Measurements from ENCODE around the gene KITLG.

Gene KITLG

DNA sequence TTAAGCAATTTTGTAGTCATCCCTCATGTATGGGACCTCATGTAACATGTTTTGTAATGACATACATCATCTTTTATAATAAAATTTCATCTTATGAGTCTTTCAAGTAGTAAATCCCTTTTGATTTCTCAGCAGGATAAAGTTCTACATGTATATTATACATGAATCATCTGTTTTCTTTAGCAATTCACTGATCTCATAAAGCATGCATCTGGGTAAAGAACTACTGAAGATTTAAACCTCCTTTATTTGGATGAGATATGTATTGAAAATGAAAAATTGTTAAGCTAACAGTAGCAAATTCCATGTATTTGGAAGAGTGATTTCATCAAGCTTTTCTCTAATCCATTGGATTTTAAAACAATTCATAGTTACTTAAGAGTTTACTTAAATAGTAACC is 126.9 kb downstream of the KITLG start:
- no peaks in the 10 kb centered on the region for H3K27me3 Mint-ChIP-seq (ENCODE audit: low read depth)
- no peak overlapping the region for H3K4me3 Mint-ChIP-seq
- no peak overlapping the region for H3K27ac Mint-ChIP-seq
- no peaks in the 10 kb centered on the region for H3K4me1 Mint-ChIP-seq (ENCODE audit: low read depth)
- no peaks in the 10 kb centered on the region for H3K9me3 Mint-ChIP-seq
- H3K36me3 Mint-ChIP-seq (ENCODE audit: low read depth): no peaks in the 10 kb centered on the region

DNA sequence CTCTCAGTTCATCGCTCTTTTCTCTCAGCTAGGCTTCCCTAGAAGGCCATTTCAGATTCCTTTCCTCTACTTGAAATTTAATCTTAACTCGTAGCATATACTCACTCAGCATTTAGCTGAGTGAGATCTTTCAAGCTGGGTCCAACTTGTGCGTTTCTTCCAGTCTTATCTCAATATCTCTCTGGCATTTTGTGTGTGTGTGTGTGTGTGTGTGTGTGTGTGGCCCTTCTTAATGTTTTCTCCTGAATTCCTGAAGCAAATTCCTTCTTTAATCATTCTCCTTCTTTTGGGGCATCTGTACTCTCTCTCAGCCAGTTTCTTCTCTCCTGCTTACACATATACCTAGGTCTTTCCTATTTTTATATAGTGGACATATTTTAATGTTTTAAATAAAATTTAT is 129.1 kb downstream of the KITLG start:
- H3K27ac Mint-ChIP-seq: no peak overlapping the region
- H3K9me3 Mint-ChIP-seq: no peaks in the 10 kb centered on the region
- H3K36me3 Mint-ChIP-seq (ENCODE audit: low read depth): no peaks in the 10 kb centered on the region
- H3K4me1 Mint-ChIP-seq (ENCODE audit: low read depth): no peaks in the 10 kb centered on the region
- H3K4me3 Mint-ChIP-seq: no peak overlapping the region
- no peaks in the 10 kb centered on the region for H3K27me3 Mint-ChIP-seq (ENCODE audit: low read depth)

DNA sequence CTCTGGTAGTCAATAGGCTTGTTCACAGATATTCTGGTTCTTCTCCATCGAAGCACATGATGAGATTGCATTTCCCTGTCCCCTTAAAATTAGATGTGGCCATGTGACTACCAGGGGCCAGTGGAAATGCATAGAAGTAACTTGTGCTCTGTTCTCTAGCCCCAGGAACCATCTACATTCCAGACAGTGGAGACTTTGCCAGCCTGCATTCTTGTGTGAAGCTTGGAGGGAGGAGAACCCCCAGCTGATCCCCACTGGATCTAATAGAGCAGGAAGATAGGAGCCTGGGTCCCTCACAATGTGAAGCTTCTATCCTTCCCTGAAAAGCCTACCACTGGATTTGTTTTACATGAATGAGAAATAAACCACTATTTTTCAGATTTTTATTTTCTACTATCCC is 130.1 kb downstream of the KITLG start:
- Mint-ChIP-seq H3K36me3 (ENCODE audit: low read depth) (no peaks in the 10 kb centered on the region), H3K9me3 (no peaks in the 10 kb centered on the region), H3K27me3 (ENCODE audit: low read depth) (no peaks in the 10 kb centered on the region), H3K4me3 (no peak overlapping the region), H3K4me1 (ENCODE audit: low read depth) (no peaks in the 10 kb centered on the region), H3K27ac (no peak overlapping the region)

DNA sequence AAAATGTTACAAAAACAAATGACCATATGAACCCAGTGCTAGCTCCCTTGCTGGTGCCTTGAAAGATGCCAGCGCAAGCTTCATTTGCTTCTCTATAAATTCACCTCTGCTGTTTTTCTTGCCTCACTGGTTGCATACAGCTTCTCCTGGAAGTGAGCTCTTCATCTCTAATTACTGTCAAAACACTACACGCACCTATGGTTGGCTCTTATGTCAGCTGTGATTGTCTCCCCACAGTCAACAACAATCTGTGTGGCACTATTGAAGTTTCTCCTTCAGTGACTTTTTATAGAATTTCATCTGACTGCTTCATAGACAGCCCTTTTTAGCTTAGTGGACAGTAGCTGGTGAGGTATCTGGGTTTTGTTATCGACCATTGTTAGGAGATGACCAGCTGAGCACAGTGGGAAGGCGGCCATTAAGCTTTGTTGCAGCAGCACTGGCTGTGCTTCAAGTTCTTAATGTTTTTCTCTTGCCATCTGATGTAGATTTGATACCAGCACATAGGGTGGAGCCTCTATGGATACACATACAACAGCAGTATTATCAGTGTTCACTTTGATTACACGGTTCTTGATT is 131.8 kb downstream of the KITLG start:
- H3K9me3 Mint-ChIP-seq: no peaks in the 10 kb centered on the region
- H3K36me3 Mint-ChIP-seq (ENCODE audit: low read depth): no peaks in the 10 kb centered on the region
- no peaks in the 10 kb centered on the region for H3K4me1 Mint-ChIP-seq (ENCODE audit: low read depth)
- no peaks in the 10 kb centered on the region for H3K27me3 Mint-ChIP-seq (ENCODE audit: low read depth)
- no peak overlapping the region for H3K27ac Mint-ChIP-seq
- H3K4me3 Mint-ChIP-seq: no peak overlapping the region

- Mint-ChIP-seq H3K27ac (no peak overlapping the region), H3K36me3 (ENCODE audit: low read depth) (no peaks in the 10 kb centered on the region), H3K9me3 (no peaks in the 10 kb centered on the region), H3K4me3 (no peak overlapping the region), H3K27me3 (ENCODE audit: low read depth) (no peaks in the 10 kb centered on the region), H3K4me1 (ENCODE audit: low read depth) (no peaks in the 10 kb centered on the region)
Measured at GRCh38 chr12:88445705-88446394, 134.4 kb downstream of the KITLG start.

GRCh38 chr12:88444481-88444880 is 135.8 kb downstream of the KITLG start:
- Mint-ChIP-seq H3K27me3 (ENCODE audit: low read depth) (no peaks in the 10 kb centered on the region), H3K4me1 (ENCODE audit: low read depth) (no peaks in the 10 kb centered on the region), H3K36me3 (ENCODE audit: low read depth) (no peaks in the 10 kb centered on the region)

More at GRCh38 chr12:88444481-88444880, 135.8 kb downstream of the KITLG start:
- H3K9me3 Mint-ChIP-seq: no peaks in the 10 kb centered on the region
- no peak overlapping the region for H3K4me3 Mint-ChIP-seq
- H3K27ac Mint-ChIP-seq: no peak overlapping the region

All from T-helper 1 cell treated with Interleukin-12 subunit alpha and Interleukin-12 subunit beta and Interleukin-4 antibody, amounts not matched to agents 30 μg/mL and 1 μg/mL, for 36 hours (primary cell).